Stimulated activated CD8-positive, alpha-beta memory T cell treated with anti-CD3 and anti-CD28 coated beads, Interleukin-15, amount 100 ng/mL, for 24 hours (primary cell): Measurements from ENCODE around the gene CFB.
"Not testable (repeated sequence)": the region's sequence is repeated elsewhere in the genome, so short reads cannot be mapped to it uniquely, and the experiment has no call there.

Source experiments
- DNase-seq: peaks from one replicate; pipeline ENCODE4 v3.0.0-alpha.2; 2020; ENCODE audit warnings: low read depth

The CFB gene

GRCh38 chr6:31970604-31971271 is 24.8 kb downstream of the CFB start:
- DNase-seq, result no peak

GRCh38 chr6:31971279-31971992 is 25.5 kb downstream of the CFB start:
- no peak for DNase-seq

DNA sequence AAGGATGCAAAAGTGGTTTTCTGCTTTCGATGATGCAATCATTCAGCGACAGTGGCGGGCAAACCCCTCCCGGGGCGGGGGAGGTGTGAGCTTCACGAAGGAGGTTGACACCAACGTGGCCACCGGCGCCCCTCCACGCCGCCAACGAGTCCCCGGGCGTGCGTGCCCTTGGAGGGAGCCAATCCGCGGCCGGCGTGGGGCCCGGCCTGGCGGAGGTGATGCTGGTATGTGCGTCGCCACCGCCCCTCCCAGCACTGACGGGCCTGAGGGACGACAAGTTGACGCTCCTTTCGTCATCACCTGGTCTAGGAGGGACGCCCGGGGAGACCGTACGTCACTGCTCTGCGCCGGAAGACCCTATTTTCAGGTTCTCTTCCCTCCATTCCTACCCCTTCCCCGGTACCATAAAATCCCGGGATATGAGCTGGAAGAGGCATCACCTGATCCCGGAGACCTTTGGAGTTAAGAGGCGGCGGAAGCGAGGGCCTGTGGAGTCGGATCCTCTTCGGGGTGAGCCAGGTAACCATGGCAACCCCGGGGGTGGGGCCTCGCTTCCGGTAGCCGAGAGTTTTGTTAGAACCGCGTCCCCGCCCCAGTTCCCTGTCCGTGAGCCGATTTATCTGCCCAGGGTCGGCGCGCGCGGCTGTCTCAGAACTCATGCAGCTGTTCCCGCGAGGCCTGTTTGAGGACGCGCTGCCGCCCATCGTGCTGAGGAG is 26.3 kb downstream of the CFB start, which contains the start of gene DXO:
Gene DXO (minus strand): TSS at position 146 of the 716 bp plus-strand sequence. CDS start 463 bp downstream, outside the sequence.
- DNase-seq, result peak; percentile 93

DNA sequence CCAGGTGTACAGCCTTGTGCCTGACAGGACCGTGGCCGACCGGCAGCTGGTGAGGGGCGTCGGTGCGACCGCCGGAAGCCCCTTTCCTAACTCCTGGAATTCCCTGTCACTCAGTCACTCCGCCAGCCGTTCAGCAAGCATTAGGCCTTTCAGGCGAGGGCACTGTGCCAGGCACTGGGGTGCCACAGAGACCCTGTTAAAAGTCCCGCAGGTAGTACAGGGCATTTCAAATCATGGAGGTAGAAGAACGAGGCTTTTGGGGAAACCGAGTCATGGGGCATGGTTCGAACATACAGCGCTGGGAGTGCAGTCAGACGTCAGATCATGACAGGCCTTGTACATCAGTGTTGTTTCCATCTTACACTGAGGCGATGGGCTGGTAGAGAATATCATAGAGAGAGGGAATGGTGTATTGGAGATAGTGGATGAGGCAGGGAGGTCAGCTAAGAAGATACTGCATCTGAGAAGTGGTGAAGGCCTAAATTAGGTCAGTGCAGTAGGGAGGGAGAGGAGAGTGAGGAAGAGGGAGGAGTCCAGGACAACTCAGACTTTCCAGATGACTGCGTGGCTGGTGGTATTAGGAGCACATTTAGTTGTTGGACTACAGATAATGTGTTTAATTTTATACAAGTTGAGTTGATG is 26.9 kb downstream of the CFB start:
- no peak for DNase-seq

DNA sequence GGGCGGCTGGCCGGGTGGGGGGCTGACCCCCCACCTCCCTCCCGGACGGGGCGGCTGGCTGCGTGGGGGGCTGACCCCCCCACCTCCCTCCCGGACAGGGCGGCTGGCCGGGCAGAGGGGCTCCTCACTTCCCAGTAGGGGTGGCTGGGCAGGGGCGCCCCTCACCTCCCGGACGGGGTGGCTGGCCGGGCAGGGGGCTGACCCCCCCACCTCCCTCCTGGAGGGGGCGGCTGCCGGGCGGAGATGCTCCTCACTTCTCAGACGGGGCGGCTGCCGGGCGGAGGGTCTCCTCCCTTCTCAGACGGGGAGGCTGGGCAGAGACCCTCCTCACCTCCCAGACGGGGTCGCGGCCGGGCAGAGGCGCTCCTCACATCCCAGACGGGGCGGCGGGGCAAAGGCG is 30.2 kb downstream of the CFB start:
- DNase-seq, result not testable (repeated sequence)

DNA sequence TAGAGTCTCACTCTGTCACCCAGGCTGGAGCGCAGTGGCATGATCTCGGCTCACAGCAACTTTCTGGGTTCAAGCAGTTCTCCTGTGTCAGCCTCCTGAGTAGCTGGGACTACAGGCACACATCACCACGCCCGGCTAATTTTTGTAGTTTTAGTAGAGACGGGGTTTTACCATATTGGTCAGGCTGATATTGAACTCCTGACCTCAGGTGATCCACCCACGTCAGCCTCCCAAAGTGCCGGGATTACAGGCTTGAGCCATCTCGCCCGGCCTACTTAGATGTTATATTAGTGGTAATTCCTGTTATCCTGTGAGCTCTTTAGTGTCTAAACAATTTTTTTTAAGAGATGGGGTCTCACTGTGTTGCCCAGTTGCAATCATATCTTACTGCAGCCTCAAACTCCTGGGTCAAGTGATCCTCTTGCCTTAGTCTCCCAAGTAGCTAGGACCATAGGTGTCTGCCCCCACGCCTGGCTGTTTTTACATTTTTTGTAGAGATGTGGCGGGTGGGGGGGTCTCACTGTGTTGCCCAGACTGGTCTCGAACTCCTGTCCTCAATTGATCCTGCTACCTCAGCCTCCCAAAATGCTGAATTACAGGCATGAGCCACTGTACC is 32.0 kb downstream of the CFB start:
- DNase-seq, result no peak

- no peak for DNase-seq
Measured at GRCh38 chr6:31978831-31979230, 32.9 kb downstream of the CFB start.

DNA sequence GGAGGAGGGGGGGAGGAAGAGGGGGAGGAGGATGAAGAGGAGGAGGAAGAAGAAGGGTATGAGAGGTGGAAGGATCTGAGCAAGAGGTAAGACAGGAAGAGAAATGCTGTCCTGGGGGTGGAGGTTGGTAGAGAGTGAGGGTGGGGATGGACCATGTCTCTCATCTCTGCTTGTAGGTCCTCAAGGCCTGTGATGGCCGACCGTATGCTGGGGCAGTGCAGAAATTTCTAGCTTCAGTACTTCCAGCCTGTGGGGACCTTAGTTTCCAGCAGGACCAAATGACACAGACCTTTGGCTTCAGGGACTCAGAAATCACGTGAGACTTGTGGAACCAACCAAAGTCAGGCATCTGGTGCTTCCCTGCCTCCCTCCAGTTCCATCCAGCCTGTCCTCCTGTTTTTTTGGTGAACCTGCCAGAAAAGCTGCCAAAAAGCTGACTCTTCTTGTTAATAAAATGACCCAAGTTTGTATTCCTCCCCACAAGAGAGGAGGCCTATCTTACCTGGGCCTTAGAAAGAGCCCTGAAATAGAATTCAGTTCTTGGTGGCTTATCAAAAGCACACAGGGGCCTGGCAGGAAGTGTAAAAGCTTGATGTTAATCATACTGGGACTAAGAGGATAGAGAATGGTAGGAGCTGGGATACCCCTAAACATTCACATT is 33.5 kb downstream of the CFB start:
- DNase-seq, result no peak

GRCh38 chr6:31980195-31980876 is 34.4 kb downstream of the CFB start:
- not testable (repeated sequence) for DNase-seq

DNA sequence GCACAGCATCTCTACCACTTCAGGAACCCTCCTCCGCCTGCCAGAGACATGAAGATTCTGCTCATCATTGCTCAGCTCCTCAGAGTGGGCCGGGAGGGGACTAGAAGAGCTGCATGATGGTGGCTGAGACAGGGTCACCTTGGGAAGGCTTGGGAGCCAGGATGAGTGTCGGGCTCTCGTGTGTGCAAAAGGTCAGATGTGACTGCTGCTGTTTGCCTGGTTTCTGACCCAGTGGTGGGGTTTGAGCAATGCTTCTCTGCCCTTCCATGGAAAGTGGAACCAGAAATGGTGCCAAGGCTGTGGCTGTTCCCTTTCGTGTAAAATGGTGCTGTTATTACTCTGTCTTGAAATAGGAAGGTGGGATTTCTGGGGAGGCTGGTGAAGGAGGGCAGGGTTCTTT is 35.1 kb downstream of the CFB start:
- DNase-seq, result not testable (repeated sequence)

DNA sequence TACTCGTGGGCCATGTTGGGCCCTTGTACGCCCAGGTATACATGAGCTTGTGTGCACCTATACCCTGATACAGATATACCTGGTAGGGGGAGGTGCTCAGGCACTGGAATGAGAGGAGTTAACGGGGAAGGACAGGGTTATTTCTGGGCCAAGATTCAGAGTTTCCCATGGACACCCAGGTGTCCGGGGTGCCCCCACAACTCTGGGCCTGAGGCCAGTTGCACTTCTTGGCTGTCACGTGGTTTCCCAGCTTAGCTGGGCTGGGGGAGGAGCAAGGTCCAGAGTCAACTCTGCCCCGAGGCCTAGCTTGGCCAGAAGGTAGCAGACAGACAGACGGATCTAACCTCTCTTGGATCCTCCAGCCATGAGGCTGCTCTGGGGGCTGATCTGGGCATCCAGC is 35.8 kb downstream of the CFB start, which contains the start of gene C4A:
Gene C4A (plus strand): TSS at position 314 of the 400 bp plus-strand sequence. CDS start 51 bp downstream, at position 365.
- DNase-seq, result not testable (repeated sequence)

GRCh38 chr6:31989363-31989762 is 43.5 kb downstream of the CFB start:
- DNase-seq, result not testable (repeated sequence)

GRCh38 chr6:31994421-31994820 is 48.5 kb downstream of the CFB start:
- not testable (repeated sequence) for DNase-seq

DNA sequence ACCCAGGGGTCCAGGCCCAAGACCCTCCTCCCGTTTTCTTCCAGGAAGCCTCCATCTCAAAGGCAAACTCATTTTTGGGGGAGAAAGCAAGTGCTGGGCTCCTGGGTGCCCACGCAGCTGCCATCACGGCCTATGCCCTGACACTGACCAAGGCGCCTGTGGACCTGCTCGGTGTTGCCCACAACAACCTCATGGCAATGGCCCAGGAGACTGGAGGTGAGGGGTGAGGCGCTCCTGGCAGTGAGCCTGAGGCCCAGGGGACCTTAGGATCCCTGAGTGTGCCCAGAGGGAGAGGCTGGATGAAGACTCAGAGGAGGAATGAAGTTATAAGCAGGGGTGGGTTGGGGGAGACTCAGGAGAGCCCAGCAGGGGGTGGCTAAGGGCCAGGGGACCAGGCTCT is 50.5 kb downstream of the CFB start:
- not testable (repeated sequence) for DNase-seq
